MM.1S (cell line): Measurements from ENCODE around the gene TIPRL.
"Not testable (repeated sequence)": the region's sequence is repeated elsewhere in the genome, so short reads cannot be mapped to it uniquely, and the experiment has no call there.

Experiments used
- DNase-seq: peaks from one replicate; pipeline ENCODE4 v3.0.0-alpha.2; 2015
- H2AFZ ChIP-seq: fragments of 300-600 bp; sonication (generic); 2 replicates; pipeline ENCODE4 v1.6.0; 2016; ENCODE audit warnings: antibody characterized with exemption, low read length
- H3F3A ChIP-seq: fragments of 300-600 bp; sonication (generic); 2 replicates; pipeline ENCODE4 v1.6.1; 2016; ENCODE audit warnings: mild to moderate bottlenecking, antibody characterized with exemption, low read length, moderate library complexity, mixed read lengths; ENCODE audit not compliant: insufficient read depth
- H3K27ac ChIP-seq: fragments of 300-600 bp; sonication (generic); 2 replicates; pipeline ENCODE4 v1.5.1; 2016; ENCODE audit warnings: mild to moderate bottlenecking, low read length
- H3K27me3 ChIP-seq: fragments of 300-600 bp; sonication (generic); replicated peaks from 2 replicates; pipeline ENCODE4 v1.6.0; 2016; ENCODE audit warnings: low read length; ENCODE audit not compliant: insufficient read depth
- H3K36me3 ChIP-seq: fragments of 300-600 bp; sonication (generic); replicated peaks from 2 replicates; pipeline ENCODE4 v1.6.1; 2016; ENCODE audit warnings: mild to moderate bottlenecking, low read length, mixed read lengths; ENCODE audit not compliant: insufficient read depth
- H3K4me1 ChIP-seq: fragments of 300-600 bp; sonication (generic); 2 replicates; pipeline ENCODE4 v1.6.1; 2016; ENCODE audit warnings: low read length, mixed read lengths
- H3K4me2 ChIP-seq: fragments of 300-600 bp; sonication (generic); 2 replicates; pipeline ENCODE4 v1.6.0; 2016; ENCODE audit warnings: low read depth, low read length
- H3K4me3 ChIP-seq: fragments of 300-600 bp; sonication (generic); 2 replicates; pipeline ENCODE4 v1.5.1; 2016; ENCODE audit warnings: low read length, mixed read lengths
- H3K79me2 ChIP-seq: fragments of 300-600 bp; sonication (generic); 2 replicates; pipeline ENCODE4 v1.6.1; 2016; ENCODE audit warnings: mixed run types, low read length, mixed read lengths
- H3K9ac ChIP-seq: fragments of 300-600 bp; sonication (generic); 2 replicates; pipeline ENCODE4 v1.6.1; 2016; ENCODE audit warnings: low read length, mixed read lengths
- H3K9me2 ChIP-seq: fragments of 300-600 bp; sonication (generic); replicated peaks from 2 replicates; pipeline ENCODE4 v1.6.1; 2016; ENCODE audit warnings: mild to moderate bottlenecking, low read length, mixed read lengths; ENCODE audit not compliant: insufficient read depth
- H3K9me3 ChIP-seq: fragments of 300-600 bp; sonication (generic); replicated peaks from 2 replicates; pipeline ENCODE4 v1.6.1; 2016; ENCODE audit warnings: mild to moderate bottlenecking, low read length, mixed read lengths; ENCODE audit not compliant: insufficient read depth
- H4K20me1 ChIP-seq: fragments of 300-600 bp; sonication (generic); 2 replicates; pipeline ENCODE4 v1.6.1; 2016; ENCODE audit warnings: mild to moderate bottlenecking, low read length, moderate library complexity, mixed read lengths; ENCODE audit not compliant: insufficient read depth
- CTCF ChIP-seq: fragments of 300-600 bp; sonication (generic); IDR thresholded peaks from 2 replicates; pipeline ENCODE4 v1.5.1; 2016; ENCODE audit warnings: antibody characterized with exemption, low read length, mixed read lengths
- EZH2 ChIP-seq: fragments of 300-600 bp; sonication (generic); optimal IDR thresholded peaks from 2 replicates; pipeline ENCODE3; 2017; ENCODE audit warnings: low read depth, mild to moderate bottlenecking, antibody characterized with exemption, low read length, mixed read lengths
- EZH2phosphoT487 ChIP-seq: fragments of 300-600 bp; sonication (generic); IDR thresholded peaks from 2 replicates; pipeline ENCODE4 v1.6.1; 2018; ENCODE audit warnings: antibody characterized with exemption, low read length

TIPRL gene

GRCh38 chr1:168151935-168152334 lies 26.8 kb upstream of the TIPRL start:
- TF ChIP-seq EZH2 (no peak), EZH2phosphoT487 (no peak)
- peaks cover 5% of the 10 kb centered on the region; the same call in 1 of the 2 replicates for H3F3A ChIP-seq

GRCh38 chr1:168154707-168155106 lies 24.1 kb upstream of the TIPRL start:
- not testable (repeated sequence) for H3F3A ChIP-seq, H3K4me2 ChIP-seq, DNase-seq, H3K4me3 ChIP-seq, H2AFZ ChIP-seq, H4K20me1 ChIP-seq, H3K36me3 ChIP-seq, H3K79me2 ChIP-seq, H3K27me3 ChIP-seq, H3K9ac ChIP-seq, H3K9me2 ChIP-seq, H3K4me1 ChIP-seq, H3K27ac ChIP-seq, H3K9me3 ChIP-seq

More at GRCh38 chr1:168151935-168152334, 26.8 kb upstream of the TIPRL start:
- Histone ChIP-seq H3K4me2 (no peak overlapping the region), H2AFZ (no peak overlapping the region), H3K79me2 (no peaks in the 10 kb centered on the region), H4K20me1 (no peaks in the 10 kb centered on the region), H3K9me2 (no peaks in the 10 kb centered on the region), H3K36me3 (no peaks in the 10 kb centered on the region), H3K4me3 (no peak overlapping the region), H3K4me1 (0 out of 2 replicates have a peak, but pooled peaks cover 5% of the 10 kb centered on the region), H3K27ac (no peak overlapping the region), H3K9me3 (no peaks in the 10 kb centered on the region), H3K27me3 (no peaks in the 10 kb centered on the region), H3K9ac (no peak overlapping the region)
- DNase-seq: no peak

GRCh38 chr1:168155910-168156309 lies 22.9 kb upstream of the TIPRL start:
- no peak for DNase-seq
- Histone ChIP-seq H3K4me2 (no peak overlapping the region), H3K27me3 (no peaks in the 10 kb centered on the region), H3K9ac (no peak overlapping the region), H4K20me1 (no peaks in the 10 kb centered on the region), H3F3A (no peaks in the 10 kb centered on the region), H3K4me3 (no peak overlapping the region), H3K79me2 (no peaks in the 10 kb centered on the region), H2AFZ (no peak overlapping the region), H3K27ac (no peak overlapping the region), H3K9me2 (no peaks in the 10 kb centered on the region), H3K4me1 (no peaks in the 10 kb centered on the region), H3K36me3 (no peaks in the 10 kb centered on the region), H3K9me3 (no peaks in the 10 kb centered on the region)
- TF ChIP-seq EZH2: no peak
- TF ChIP-seq CTCF: no peak
- no peak for TF ChIP-seq EZH2phosphoT487

- no peak overlapping the region for H3K27ac ChIP-seq
- TF ChIP-seq EZH2 (no peak), CTCF (no peak), EZH2phosphoT487 (no peak)
Observed at GRCh38 chr1:168157638-168158037, 21.1 kb upstream of the TIPRL start.

More at GRCh38 chr1:168157638-168158037, 21.1 kb upstream of the TIPRL start:
- no peaks in the 10 kb centered on the region for H3K4me1 ChIP-seq
- no peaks in the 10 kb centered on the region for H3K79me2 ChIP-seq
- no peaks in the 10 kb centered on the region for H3K9me2 ChIP-seq
- no peak for DNase-seq
- no peaks in the 10 kb centered on the region for H3K27me3 ChIP-seq
- H3K36me3 ChIP-seq: no peaks in the 10 kb centered on the region
- no peaks in the 10 kb centered on the region for H3K9me3 ChIP-seq
- no peak overlapping the region for H3K4me2 ChIP-seq
- no peak overlapping the region for H3K9ac ChIP-seq
- no peak overlapping the region for H3K4me3 ChIP-seq
- H2AFZ ChIP-seq: no peak overlapping the region
- H4K20me1 ChIP-seq: no peaks in the 10 kb centered on the region
- H3F3A ChIP-seq: no peaks in the 10 kb centered on the region
